Measurements from ENCODE around the gene ZBTB16. TPM values are rescaled to one million over a fixed set of nuclear protein-coding genes. Genes with fewer than 3 reads are reported as not detected.

Gene ZBTB16
- total RNA-seq, 1 donor = under 0.01 TPM

GRCh38 chr11:114260077-114260476, 200.6 kb downstream of the ZBTB16 start:
- no peak for DNase-seq (ENCODE audit: insufficient read length, low spot score, missing footprints)
- TF ChIP-seq CTCF (IDR thresholded peaks at IDR 0.05; ENCODE audit: extremely low read depth, low read depth, low read length) = no peak
- H3K4me3 ChIP-seq (ENCODE audit: insufficient read depth, low read length) = no peak overlapping the region
- H3K79me2 ChIP-seq (ENCODE audit: insufficient read depth, low read length) = no peaks in the 10 kb centered on the region
- no peak overlapping the region for H3K27ac ChIP-seq (ENCODE audit: low read depth, low read length)
- no peaks in the 10 kb centered on the region for H3K9me3 ChIP-seq (ENCODE audit: low read depth, low read length)
- H3K4me2 ChIP-seq (ENCODE audit: insufficient read depth, low read length) = no peak overlapping the region
- peaks cover 14% of the 10 kb centered on the region for H3K27me3 ChIP-seq (ENCODE audit: insufficient read depth, low read length)
- no peaks in the 10 kb centered on the region for H3K36me3 ChIP-seq (ENCODE audit: insufficient read depth, low read length)
- H4K20me1 ChIP-seq (ENCODE audit: insufficient read depth, low read length) = no peaks in the 10 kb centered on the region
- peaks cover 4% of the 10 kb centered on the region for H3K4me1 ChIP-seq (ENCODE audit: insufficient read depth, low read length)
- no peak overlapping the region for H2AFZ ChIP-seq (ENCODE audit: low read length)

- no peaks in the 10 kb centered on the region for H4K20me1 ChIP-seq (ENCODE audit: insufficient read depth, low read length)
- no peaks in the 10 kb centered on the region for H3K79me2 ChIP-seq (ENCODE audit: insufficient read depth, low read length)
- TF ChIP-seq CTCF (IDR thresholded peaks at IDR 0.05; ENCODE audit: extremely low read depth, low read depth, low read length) = no peak
- no peaks in the 10 kb centered on the region for H3K9me3 ChIP-seq (ENCODE audit: low read depth, low read length)
- peaks cover 4% of the 10 kb centered on the region for H3K4me1 ChIP-seq (ENCODE audit: insufficient read depth, low read length)
- no peak for DNase-seq (ENCODE audit: insufficient read length, low spot score, missing footprints)
- H3K27me3 ChIP-seq (ENCODE audit: insufficient read depth, low read length) = peaks cover 14% of the 10 kb centered on the region
- no peaks in the 10 kb centered on the region for H3K36me3 ChIP-seq (ENCODE audit: insufficient read depth, low read length)
- no peak overlapping the region for H3K27ac ChIP-seq (ENCODE audit: low read depth, low read length)
- no peak overlapping the region for H3K4me2 ChIP-seq (ENCODE audit: insufficient read depth, low read length)
- no peak overlapping the region for H2AFZ ChIP-seq (ENCODE audit: low read length)
- H3K4me3 ChIP-seq (ENCODE audit: insufficient read depth, low read length) = no peak overlapping the region
Observed at GRCh38 chr11:114260483-114260882, 201.0 kb downstream of the ZBTB16 start.

- Histone ChIP-seq H3K9me3 (ENCODE audit: low read depth, low read length) (no peaks in the 10 kb centered on the region), H3K4me1 (ENCODE audit: insufficient read depth, low read length) (peaks cover 4% of the 10 kb centered on the region), H4K20me1 (ENCODE audit: insufficient read depth, low read length) (no peaks in the 10 kb centered on the region), H3K27me3 (ENCODE audit: insufficient read depth, low read length) (peaks cover 14% of the 10 kb centered on the region), H3K4me3 (ENCODE audit: insufficient read depth, low read length) (no peak overlapping the region), H3K4me2 (ENCODE audit: insufficient read depth, low read length) (no peak overlapping the region), H3K36me3 (ENCODE audit: insufficient read depth, low read length) (no peaks in the 10 kb centered on the region), H2AFZ (ENCODE audit: low read length) (no peak overlapping the region), H3K79me2 (ENCODE audit: insufficient read depth, low read length) (no peaks in the 10 kb centered on the region), H3K27ac (ENCODE audit: low read depth, low read length) (no peak overlapping the region)
- DNase-seq (ENCODE audit: insufficient read length, low spot score, missing footprints) = no peak
- TF ChIP-seq CTCF (IDR thresholded peaks at IDR 0.05; ENCODE audit: extremely low read depth, low read depth, low read length) = no peak
Observed at GRCh38 chr11:114261791-114262190, 202.3 kb downstream of the ZBTB16 start.

- Histone ChIP-seq H3K36me3 (ENCODE audit: insufficient read depth, low read length) (no peaks in the 10 kb centered on the region), H3K4me1 (ENCODE audit: insufficient read depth, low read length) (no peaks in the 10 kb centered on the region), H3K27ac (ENCODE audit: low read depth, low read length) (no peak overlapping the region), H3K4me2 (ENCODE audit: insufficient read depth, low read length) (no peak overlapping the region), H4K20me1 (ENCODE audit: insufficient read depth, low read length) (no peaks in the 10 kb centered on the region), H3K9me3 (ENCODE audit: low read depth, low read length) (no peaks in the 10 kb centered on the region), H3K4me3 (ENCODE audit: insufficient read depth, low read length) (no peak overlapping the region), H2AFZ (ENCODE audit: low read length) (no peak overlapping the region), H3K79me2 (ENCODE audit: insufficient read depth, low read length) (no peaks in the 10 kb centered on the region), H3K27me3 (ENCODE audit: insufficient read depth, low read length) (peaks cover 14% of the 10 kb centered on the region)
- peak; percentile 91 for DNase-seq (ENCODE audit: insufficient read length, low spot score, missing footprints)
- TF ChIP-seq CTCF (IDR thresholded peaks at IDR 0.05; ENCODE audit: extremely low read depth, low read depth, low read length) = peak; percentile 84
Observed at GRCh38 chr11:114262681-114263512, 203.4 kb downstream of the ZBTB16 start.
